CD1c-positive myeloid dendritic cell (primary cell): ENCODE measurements around the gene TMEM45A.
"Not testable (repeated sequence)": the region's sequence is repeated elsewhere in the genome, so short reads cannot be mapped to it uniquely, and the experiment has no call there.

ENCODE experiments used
- DNase-seq: peaks from one replicate; pipeline ENCODE4 v3.0.0-alpha.2; 2016; ENCODE audit errors: extremely low spot score

Gene TMEM45A

DNA sequence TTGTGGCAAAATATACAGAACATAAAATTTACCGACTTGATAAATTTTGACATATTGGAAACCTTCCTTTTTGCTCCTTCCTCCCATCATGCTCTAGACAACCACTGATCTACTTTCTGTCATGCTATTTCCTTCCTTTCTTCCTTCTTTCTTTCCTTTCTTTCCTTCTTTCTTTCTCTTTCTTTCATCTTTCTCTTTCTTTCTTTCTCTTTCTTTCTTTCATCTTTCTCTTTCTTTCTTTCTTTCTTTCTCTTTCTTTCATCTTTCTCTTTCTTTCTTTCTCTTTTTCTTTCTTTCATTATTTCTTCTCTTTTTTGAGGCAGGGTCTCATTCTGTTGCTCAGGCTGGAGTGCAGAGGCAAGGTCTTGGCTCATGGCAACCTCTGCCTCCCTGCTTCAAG lies 8.9 kb upstream of the TMEM45A start:
- no peak for DNase-seq

DNA sequence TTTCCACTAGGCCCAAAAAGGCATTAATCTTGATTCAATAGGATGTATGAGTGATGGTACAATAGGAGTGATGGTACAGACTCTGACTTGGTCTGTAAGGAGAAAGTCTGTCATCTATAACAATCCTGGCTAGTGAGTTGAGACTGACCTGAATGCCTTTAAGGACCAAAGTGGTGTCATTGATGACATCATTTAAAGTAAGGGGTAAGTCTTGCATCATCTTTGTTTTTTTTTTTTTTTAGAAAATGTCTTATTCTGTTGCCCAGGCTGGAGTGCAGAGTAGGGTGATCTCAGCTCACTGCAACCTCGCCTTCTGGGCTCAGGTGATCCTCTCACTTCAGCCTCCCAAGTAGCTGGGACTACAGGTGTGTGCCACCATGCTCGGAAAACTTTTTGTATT lies 5.6 kb upstream of the TMEM45A start:
- DNase-seq: no peak

- DNase-seq: no peak
Observed at GRCh38 chr3:100489118-100489517, 3.3 kb upstream of the TMEM45A start.

DNA sequence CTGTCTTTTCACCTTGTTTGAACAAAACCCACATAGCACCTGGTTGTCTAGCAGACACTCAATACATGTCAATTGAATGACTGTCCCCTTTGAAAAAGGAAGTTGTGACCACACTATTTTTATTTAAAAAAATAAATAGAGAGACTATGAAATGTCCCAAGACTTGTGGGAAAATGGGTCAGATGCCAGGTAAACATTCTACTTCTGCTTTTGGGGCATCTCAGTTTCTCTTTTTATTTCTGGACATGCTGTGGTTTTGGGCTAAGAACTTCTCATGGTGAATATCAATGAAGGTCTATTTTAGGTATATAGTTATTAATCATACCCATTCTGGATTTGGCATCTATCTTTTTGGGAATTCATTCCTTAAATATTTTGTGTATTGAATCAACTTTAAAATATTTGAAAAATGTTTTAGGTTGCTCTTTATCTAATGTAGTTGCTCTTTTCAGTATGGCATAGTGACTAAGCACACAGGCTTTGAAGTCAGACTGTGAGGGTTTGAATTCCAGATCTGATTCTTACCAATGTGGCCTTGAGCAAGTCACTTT lies 4.4 kb downstream of the TMEM45A start:
- DNase-seq: no peak

GRCh38 chr3:100499651-100500050 lies 7.2 kb downstream of the TMEM45A start:
- no peak for DNase-seq

GRCh38 chr3:100500320-100500880 lies 8.0 kb downstream of the TMEM45A start:
- DNase-seq: no peak

DNA sequence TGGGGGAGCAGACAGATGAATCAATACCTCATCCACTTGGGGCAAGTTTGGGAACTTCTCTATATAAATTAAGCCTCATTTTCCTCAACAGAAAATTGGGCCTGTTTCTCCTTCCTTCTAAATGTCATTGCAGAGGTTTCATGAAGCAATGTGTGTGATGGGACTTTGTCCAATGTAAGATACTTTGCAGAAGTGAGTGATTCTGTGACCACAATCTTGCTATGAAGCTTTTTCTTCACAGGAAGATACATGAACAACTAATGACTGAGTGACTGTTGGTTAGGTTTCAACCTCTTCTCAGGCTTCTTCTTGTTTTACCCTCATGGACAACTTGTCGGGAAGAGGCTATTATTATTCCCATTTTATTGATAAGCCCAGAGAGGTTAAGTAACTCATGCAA lies 11.0 kb downstream of the TMEM45A start:
- peak; percentile 20 for DNase-seq

GRCh38 chr3:100506355-100506754 lies 13.9 kb downstream of the TMEM45A start:
- DNase-seq: no peak

DNA sequence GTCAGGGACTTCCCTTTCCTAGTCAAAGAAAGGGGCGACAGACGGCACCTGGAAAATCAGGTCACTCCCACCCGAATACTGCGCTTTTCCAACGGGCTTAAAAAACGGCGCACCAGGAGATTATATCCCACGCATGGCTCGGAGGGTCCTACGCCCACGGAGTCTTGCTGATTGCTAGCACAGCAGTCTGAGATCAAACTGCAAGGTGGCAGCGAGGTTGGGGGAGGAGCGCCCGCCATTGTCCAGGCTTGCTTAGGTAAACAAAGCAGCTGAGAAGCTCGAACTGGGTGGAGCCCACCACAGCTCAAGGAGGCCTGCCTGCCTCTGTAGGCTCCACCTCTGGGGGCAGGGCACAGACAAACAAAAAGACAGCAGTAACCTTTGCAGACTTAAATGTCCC lies 17.4 kb downstream of the TMEM45A start:
- DNase-seq: not testable (repeated sequence)

DNA sequence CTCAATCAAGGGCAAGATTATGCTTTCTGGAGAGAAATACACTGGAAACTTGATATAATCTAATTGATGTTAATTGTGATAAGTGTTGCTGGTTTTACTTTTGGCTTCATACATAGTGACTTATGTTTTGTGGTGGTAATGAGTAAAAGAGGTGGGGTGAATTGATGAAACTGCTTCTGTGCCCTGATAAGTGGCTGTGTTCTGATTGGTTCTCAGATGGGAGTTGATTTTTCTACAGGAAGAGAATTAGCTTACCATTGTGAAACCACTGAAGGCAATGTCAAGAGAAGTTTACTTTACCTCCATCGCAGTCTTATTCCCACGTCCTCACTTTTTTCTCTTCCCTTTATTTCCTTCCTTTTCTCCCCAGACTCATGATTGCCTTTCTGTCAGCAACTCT lies 23.8 kb downstream of the TMEM45A start:
- no peak for DNase-seq

DNA sequence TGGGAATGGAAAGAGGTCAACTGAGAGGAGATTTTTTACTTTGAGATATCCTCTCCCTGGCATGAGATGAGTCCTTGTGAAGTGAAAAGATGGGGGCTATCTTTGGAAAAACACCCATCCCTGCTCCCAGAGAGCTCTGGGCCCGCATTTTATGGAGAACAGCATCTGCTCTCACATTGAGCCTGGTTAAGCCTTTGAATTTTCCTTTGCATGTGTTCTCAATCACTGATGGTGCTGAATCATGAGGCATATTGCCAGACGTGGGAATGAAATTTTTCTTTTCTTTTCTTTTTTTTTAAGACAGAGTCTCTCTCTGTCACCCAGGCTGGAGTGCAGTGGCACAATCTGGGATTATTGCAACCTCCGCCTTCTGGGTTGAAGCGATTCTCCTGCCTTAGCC lies 24.4 kb downstream of the TMEM45A start:
- DNase-seq: no peak

DNA sequence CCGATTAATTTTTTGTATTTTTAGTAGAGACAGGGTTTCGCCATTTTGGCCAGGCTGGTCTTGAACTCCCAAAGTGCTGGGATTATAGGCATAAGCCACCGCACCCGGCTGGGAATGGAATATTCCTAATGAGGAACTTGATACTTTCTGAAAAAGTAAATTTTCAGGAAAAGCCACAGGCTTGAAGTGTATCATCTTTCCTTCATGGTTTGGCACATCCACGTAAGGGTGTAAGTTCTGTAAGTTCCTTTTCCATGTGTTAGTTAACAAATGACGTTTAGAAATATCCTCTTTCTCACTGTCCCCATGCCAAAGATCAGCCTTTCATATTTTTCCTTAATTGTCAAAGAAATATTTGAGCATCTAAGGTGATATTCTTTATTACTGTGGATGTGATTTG lies 24.9 kb downstream of the TMEM45A start:
- no peak for DNase-seq

GRCh38 chr3:100518244-100518643 lies 25.8 kb downstream of the TMEM45A start:
- no peak for DNase-seq

DNA sequence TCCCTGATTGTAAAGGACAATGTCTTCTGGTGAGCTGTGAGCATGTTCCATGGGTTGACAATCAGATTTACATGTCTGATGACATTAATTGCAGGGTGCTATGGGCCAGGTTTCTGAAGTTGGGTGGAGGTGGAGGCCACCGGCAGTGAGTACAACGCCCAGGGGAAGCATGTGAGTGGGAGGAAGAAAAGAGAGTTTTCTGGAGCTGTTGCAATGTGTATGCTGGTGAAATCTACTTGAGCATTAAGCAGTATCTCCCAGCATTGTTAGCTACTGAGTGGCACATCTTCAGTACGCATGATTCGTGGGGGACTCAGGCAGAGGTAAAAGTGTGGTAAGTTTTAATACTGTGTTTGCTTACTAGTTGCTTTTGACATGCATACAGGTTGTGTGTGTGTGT lies 26.6 kb downstream of the TMEM45A start:
- no peak for DNase-seq

DNA sequence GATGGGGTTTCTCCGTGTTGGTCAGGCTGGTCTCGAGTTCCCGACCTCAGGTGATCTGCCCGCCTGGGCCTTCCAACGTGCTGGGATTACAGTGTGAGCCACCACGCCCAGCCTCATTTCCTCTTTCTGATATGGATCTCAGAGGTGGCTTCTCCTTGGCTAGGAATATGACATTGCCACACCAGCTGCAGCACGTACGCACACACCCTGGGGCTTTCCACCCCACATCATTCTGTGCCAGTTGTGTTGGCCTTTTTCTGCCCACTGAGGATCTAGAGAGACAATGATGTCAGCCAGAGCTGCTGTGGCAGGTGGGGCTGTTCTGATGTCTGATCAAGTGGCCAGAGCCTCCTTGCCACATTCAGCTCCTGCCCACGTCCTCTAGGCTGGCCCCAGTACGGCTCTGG lies 29.0 kb downstream of the TMEM45A start:
- peak; percentile 70 for DNase-seq

DNA sequence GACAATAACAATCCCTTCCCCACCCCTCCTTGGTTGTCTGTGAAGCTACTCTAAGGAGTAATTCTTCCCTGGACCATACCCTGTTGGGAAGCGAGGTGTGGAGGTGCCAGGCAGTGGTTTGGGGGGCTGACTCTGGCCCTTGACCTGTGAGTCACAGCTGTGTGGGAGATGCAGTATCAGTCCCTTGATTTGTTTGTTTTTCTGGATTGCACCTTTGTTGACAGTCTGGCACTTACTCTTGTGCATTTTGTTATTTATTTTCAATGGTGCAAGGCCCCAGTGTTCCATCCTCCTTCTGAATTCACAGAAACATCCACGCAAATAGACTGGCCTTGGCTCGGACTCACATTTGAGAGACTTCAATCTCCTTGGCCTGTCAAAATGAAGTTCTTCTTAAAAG lies 29.7 kb downstream of the TMEM45A start:
- no peak for DNase-seq

DNA sequence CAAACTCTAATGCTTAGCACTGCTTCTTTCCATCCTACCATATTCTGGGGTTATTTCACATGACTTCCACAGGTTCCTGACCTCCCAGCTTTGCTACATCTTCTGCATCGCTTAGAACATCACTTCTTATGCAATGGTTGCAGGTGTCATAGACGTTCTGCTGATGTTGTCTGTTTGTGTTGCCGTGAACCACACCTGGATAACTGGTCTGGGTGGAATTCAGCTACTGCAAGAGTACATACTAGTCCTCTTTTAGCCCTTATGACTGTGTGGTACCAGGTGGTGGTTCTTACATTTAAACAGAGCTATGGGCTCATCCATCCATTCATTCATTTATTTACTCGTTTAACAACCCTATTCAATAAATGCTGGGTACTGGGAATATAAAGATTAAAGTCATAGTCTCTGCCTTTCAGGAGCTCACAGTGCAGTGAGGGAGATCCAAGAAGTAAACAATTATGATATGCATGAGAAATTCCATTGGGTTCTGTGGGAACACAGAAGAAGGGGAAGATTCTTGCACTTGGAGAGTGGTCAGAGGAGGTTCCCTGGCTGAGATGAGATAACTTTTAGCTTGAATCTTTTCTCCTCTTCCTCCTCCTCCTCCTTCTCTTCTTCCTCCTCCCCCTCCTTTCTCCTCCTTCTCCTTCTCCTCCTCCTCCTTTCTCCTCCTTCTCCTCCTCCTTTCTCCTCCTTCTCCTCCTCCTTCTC lies 30.8 kb downstream of the TMEM45A start:
- no peak for DNase-seq

DNA sequence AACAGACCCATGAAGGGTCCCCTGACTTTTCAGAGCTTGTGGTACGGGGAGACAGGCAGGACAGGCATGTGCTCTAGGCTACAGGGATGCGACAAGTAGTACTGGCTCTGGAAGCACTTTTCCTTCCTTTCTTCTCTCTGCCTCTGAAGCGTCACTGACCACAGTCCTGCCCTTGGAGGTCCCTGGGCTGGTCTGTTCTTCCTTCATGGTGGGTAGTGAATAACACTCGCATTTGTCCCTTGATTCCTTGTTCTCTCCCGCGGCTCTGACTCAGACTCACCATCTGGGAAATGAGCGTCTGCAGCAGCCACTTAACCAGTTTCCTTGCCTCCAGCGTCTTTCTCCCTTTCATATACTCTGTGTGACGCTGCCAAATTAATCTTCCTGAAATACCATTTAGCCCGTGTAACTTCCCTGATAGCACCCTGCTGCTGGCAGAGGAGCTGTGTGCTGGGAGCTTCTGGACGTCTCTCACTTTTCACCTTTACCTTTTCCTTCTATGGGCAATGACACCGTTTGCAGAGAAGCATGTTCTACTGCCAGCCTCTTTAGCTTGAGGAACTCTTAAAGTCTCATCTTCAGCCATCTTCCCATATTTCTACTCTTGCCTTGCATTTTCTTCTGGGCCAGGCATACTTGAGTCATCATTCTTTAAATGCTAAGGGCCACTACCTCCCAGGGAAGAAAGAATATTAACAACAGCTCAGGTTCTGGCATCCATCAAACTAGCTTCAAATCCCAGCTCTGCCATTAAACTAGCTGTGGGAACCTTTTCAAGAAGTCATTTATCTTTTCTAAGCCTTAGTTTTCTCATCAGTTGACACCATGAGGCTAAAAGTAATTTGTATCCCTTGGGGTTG lies 33.6 kb downstream of the TMEM45A start:
- no peak for DNase-seq

- no peak for DNase-seq
Observed at GRCh38 chr3:100526613-100527346, 34.4 kb downstream of the TMEM45A start.

DNA sequence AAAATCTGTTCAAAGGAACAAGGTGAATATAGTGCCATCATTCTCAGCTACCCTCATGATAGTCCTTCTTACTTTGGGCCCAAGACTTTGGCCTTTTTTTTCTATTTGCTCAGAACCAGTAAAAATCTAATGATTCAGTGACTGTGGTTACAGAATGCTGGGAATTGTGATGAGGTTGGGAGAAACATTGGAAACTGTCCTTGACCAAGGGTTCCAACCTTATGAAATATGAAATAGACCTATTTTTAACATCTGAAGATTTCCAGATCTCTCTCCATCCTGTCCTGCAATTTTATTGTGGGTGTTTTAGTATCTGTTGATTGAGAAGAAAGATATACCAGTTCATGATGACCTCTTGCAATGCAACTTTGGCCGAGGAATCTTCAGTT lies 34.9 kb downstream of the TMEM45A start:
- DNase-seq: no peak

GRCh38 chr3:100531093-100531492 lies 38.7 kb downstream of the TMEM45A start:
- DNase-seq: no peak

DNA sequence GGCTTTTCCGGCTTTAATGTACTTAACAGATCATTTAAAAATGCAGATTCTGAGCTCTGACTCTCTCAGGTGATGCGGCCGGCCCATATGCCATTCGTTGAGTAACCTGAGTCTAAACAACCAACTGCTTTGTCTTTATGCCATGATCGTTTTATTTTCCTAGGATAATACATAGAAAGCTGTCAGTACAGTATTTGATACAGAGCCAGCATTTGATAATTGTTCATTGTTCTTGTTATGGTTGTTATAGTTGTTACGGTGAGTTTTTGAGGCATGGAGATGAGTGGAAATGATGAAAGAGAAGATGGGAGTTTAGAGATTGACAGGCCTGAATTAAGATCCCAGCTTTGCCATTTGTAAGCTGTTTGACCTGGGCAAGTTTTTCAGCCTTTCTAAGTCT lies 40.0 kb downstream of the TMEM45A start:
- DNase-seq: no peak
